ENCODE results near the gene SEC14L2.

- TF ChIP-seq, protein P1, sequence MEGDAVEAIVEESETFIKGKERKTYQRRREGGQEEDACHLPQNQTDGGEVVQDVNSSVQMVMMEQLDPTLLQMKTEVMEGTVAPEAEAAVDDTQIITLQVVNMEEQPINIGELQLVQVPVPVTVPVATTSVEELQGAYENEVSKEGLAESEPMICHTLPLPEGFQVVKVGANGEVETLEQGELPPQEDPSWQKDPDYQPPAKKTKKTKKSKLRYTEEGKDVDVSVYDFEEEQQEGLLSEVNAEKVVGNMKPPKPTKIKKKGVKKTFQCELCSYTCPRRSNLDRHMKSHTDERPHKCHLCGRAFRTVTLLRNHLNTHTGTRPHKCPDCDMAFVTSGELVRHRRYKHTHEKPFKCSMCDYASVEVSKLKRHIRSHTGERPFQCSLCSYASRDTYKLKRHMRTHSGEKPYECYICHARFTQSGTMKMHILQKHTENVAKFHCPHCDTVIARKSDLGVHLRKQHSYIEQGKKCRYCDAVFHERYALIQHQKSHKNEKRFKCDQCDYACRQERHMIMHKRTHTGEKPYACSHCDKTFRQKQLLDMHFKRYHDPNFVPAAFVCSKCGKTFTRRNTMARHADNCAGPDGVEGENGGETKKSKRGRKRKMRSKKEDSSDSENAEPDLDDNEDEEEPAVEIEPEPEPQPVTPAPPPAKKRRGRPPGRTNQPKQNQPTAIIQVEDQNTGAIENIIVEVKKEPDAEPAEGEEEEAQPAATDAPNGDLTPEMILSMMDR (IDR thresholded peaks at IDR 0.05; ENCODE audit: low read depth, low read length, missing input control) = no peak
- TF ChIP-seq GABPA (IDR thresholded peaks at IDR 0.05 in 1 of 2, conservative IDR thresholded peaks at IDR 0.05 in 1 of 2) (no peak), EGR1 (IDR thresholded peaks at IDR 0.05; ENCODE audit: low read depth in 2 of 2) (no peak), SP1 (IDR thresholded peaks at IDR 0.05) (no peak), YY1 (IDR thresholded peaks at IDR 0.05) (no peak), REST (IDR thresholded peaks at IDR 0.05) (no peak), RAD21 (IDR thresholded peaks at IDR 0.05) (no peak), TAF1 (conservative IDR thresholded peaks at IDR 0.05) (no peak), MAX (IDR thresholded peaks at IDR 0.05) (no peak)
Observed at GRCh38 chr22:30420347-30421125, 23.7 kb downstream of the SEC14L2 start.
